Stimulated activated CD8-positive, alpha-beta memory T cell treated with anti-CD3 and anti-CD28 coated beads, Interleukin-4, amount 100 ng/mL, for 1 hour (primary cell): Measurements from ENCODE around the gene SLC12A4.

Experiments used
- DNase-seq, 2 donors: peaks; one replicate each; pipeline ENCODE4 v3.0.0-alpha.2; 2020; ENCODE audit warnings: low read depth in 2 of 2, low spot score in 1 of 2

SLC12A4 gene

GRCh38 chr16:67963662-67964321 is 4.6 kb downstream of the SLC12A4 start:
- no peak for DNase-seq

- DNase-seq = no peak
Measured at GRCh38 chr16:67963292-67963661, 5.2 kb downstream of the SLC12A4 start.

- no peak for DNase-seq
Measured at GRCh38 chr16:67962135-67962534, 6.3 kb downstream of the SLC12A4 start.

GRCh38 chr16:67961551-67961957 is 6.9 kb downstream of the SLC12A4 start:
- no peak for DNase-seq

GRCh38 chr16:67959536-67960329 is 8.7 kb downstream of the SLC12A4 start:
- no peak for DNase-seq

- DNase-seq = no peak
Measured at GRCh38 chr16:67957622-67958021, 10.8 kb downstream of the SLC12A4 start.

GRCh38 chr16:67954421-67955196 is 13.8 kb downstream of the SLC12A4 start:
- no peak for DNase-seq

GRCh38 chr16:67953641-67954375 is 14.6 kb downstream of the SLC12A4 start:
- no peak for DNase-seq

GRCh38 chr16:67951485-67951884 is 17.0 kb downstream of the SLC12A4 start:
- DNase-seq = no peak

GRCh38 chr16:67950335-67950843 is 18.0 kb downstream of the SLC12A4 start:
- no peak for DNase-seq

GRCh38 chr16:67949645-67950044 is 18.8 kb downstream of the SLC12A4 start:
- DNase-seq = no peak

GRCh38 chr16:67948015-67948414 is 20.4 kb downstream of the SLC12A4 start:
- no peak for DNase-seq

- DNase-seq = no peak
Measured at GRCh38 chr16:67946966-67947558, 21.4 kb downstream of the SLC12A4 start.

GRCh38 chr16:67946128-67946569 is 22.3 kb downstream of the SLC12A4 start:
- no peak for DNase-seq

- no peak for DNase-seq
Measured at GRCh38 chr16:67945392-67945933, 23.0 kb downstream of the SLC12A4 start.

GRCh38 chr16:67944690-67945391 is 23.6 kb downstream of the SLC12A4 start:
- DNase-seq = no peak

- DNase-seq = no peak
Measured at GRCh38 chr16:67943619-67944504, 24.6 kb downstream of the SLC12A4 start, which contains the start of gene LCAT. Gene LCAT (minus strand): TSS chr16:67944120. CDS start chr16:67944101, 19 bp downstream.

GRCh38 chr16:67943256-67943618 is 25.2 kb downstream of the SLC12A4 start:
- DNase-seq = no peak
